Testis (tissue), 2 donors: ENCODE results near the gene WFIKKN1.

Experiments used
- POLR2A ChIP-seq: fragments of 450-650 bp; IDR thresholded peaks from one replicate; pipeline ENCODE4 v1.6.1; 2017; ENCODE audit warnings: antibody characterized with exemption, mild to moderate bottlenecking, moderate library complexity
- TF ChIP-seq, protein P1 (sequence below), 3 experiments: fragments of 450-650 bp in 2 of 3; fragments of 200-600 bp in 1 of 3; sonication (generic) in 1 of 3; IDR thresholded peaks; one replicate each; pipeline ENCODE4 v1.5.1; 2016 to 2019; ENCODE audit warnings: antibody characterized with exemption in 3 of 3, mild to moderate bottlenecking in 2 of 3, moderate library complexity in 1 of 3

DNA sequence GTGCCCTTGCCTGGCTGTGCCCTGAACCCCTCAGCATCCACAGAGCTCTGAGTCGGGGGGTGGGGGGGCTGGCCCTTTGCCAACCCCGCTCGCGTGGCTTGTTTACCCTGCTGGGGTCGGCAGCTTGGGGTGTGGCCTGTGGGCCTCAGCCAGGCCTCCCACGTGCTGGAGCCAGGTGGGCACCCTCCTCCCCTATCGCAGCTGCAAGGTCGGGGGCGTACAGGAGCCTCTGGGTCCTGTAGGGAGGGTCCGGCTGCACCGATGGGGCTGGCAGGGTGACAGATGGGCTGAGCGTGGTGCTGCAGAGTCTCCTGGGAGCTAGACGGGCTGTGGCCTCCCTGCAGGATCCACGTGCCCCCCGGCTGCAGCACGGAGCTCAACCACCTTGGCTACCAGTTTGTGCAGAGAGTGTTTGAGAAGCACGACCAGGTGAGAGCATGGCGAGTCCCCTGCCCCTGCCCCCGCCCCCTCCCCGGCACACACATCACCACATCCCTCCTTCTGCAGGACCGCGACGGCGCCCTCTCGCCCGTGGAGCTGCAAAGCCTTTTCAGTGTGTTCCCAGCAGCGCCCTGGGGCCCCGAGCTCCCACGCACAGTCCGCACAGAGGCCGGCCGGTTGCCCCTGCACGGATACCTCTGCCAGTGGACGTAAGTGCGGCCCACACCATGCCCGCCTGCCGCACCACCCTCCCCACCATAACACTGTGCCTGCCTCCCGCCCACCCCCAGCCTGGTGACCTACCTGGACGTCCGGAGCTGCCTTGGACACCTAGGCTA lies 40.8 kb downstream of the WFIKKN1 start:
- TF ChIP-seq, protein P1, sequence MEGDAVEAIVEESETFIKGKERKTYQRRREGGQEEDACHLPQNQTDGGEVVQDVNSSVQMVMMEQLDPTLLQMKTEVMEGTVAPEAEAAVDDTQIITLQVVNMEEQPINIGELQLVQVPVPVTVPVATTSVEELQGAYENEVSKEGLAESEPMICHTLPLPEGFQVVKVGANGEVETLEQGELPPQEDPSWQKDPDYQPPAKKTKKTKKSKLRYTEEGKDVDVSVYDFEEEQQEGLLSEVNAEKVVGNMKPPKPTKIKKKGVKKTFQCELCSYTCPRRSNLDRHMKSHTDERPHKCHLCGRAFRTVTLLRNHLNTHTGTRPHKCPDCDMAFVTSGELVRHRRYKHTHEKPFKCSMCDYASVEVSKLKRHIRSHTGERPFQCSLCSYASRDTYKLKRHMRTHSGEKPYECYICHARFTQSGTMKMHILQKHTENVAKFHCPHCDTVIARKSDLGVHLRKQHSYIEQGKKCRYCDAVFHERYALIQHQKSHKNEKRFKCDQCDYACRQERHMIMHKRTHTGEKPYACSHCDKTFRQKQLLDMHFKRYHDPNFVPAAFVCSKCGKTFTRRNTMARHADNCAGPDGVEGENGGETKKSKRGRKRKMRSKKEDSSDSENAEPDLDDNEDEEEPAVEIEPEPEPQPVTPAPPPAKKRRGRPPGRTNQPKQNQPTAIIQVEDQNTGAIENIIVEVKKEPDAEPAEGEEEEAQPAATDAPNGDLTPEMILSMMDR (IDR thresholded peaks at IDR 0.05): no peak
- TF ChIP-seq POLR2A: no peak
